ENCODE measurements around the gene USH1C. TPM values are rescaled to one million over a fixed set of nuclear protein-coding genes. Genes with fewer than 3 reads are reported as not detected.

USH1C gene
- not detected for polyA plus RNA-seq (2013, experiment 1 of 2; ENCODE audit: insufficient read length)
- 0.52 TPM for polyA plus RNA-seq (2013, experiment 2 of 2; ENCODE audit: insufficient read length)

DNA sequence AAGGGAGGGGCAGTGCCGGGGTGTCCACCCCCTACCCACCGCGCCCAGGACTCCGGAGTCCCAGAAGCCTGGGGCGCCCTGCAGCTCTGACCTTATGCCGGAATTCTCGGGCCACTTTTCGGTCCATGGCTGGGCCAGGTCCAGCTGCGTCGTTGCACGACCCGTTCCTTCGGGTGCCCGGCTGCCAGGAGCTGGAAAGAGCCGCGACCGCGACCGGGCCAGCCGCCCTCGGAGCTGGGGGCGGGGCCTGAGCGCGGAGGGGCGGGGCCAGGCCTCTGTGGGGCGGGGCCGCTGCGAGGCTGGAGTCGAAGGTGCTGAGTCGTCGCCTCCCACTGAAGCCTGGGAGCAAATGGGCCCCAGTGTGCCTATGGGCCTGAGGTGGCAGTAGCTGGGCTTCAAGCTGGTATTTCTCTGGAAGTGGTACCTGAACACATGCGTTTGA, at the start of gene USH1C:
Gene USH1C (minus strand): TSS at position 236 of the 442 bp plus-strand sequence. CDS start 109 bp downstream, at position 127.
- DNase-seq = no peak

DNA sequence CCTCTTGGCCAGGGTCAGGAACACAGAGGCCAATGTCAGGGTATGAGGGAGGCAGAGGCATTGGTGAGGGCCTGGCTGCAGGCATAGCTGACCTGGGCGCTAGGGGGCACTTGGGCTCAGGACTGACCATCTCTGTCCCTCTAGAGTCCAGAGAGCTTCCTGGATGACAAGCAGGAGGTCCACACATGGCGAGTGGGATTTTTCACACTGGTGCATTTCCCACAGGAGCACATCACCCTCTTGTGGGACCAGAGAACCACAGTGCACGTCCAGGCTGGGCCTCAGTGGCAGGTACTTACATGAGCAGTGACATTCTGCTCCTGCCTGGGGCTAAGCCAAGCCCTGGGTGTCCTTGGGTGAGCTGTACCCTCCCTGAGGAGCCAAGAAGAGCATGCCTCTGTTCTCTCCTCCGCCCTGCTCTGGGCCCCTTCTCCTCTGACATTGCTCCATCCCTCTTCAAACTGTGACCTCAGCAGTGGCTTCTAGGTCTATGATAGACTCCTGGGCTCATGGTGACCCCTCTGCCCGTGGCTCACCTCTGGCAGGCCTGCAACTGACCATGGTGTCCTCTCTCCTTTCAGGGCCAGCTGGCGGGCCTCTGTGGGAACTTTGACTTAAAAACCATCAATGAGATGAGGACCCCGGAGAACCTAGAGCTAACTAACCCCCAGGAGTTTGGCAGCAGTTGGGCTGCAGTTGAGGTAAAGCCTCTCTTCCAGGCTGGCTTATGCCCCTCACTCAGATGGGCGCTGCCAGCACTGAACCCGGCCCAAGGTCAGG, 49.4 kb upstream of the USH1C start:
- DNase-seq = no peak

DNA sequence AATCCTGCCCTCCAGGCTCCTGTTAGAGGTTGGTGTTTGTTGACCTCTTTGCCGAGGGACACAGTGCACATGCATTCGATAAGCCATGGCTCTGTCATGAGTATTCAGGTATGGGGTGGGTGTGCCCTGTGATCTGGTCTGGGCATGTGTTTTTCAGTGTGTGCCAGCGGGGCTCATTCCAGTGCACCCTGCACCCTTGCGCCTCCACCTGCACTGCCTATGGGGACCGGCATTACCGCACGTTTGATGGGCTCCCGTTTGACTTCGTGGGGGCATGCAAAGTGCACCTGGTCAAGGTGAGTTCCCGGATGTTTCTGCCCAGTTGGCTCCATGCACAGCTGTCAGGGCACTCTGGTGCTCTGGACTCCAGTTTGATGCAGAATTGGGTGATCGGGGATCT, 47.1 kb upstream of the USH1C start:
- DNase-seq = no peak

DNA sequence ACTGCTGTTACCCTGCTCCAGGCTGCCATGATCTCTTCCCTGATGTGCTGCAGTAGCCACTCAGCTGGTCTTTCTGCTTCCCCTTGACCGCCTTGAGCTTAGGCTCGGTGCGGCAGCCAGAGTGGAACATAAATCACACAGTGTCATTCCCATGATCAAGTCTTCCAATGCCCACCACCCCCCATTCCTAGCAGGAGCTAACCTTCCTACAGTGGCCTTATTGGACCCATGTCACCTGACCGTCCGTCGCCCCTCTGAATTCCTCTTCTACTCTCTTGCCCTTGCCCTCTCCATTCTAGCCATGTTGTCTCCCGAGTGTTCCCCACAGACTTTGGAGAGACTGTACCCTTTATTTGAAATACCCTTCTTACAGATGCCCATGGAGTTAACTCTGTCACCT, 46.2 kb upstream of the USH1C start:
- no peak for DNase-seq

DNA sequence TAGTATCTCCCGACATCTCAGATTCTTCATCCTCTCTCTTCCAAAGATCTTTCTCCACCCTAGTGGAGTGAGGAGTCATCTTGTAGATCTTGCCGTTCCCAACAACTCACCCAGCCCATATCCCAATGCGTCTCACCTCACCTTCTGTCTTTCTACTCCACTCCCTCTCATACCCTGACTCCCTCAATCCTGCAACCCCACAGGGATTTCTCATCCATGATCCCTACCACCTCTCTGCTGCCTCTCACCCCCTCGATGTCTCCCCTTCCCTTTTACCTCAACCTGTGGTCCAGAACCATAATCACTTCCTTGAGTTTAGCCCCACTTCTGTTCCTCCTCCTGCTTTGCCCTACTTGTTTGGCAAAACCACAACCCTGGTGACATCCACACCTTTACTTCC, 44.5 kb upstream of the USH1C start:
- DNase-seq = no peak

DNA sequence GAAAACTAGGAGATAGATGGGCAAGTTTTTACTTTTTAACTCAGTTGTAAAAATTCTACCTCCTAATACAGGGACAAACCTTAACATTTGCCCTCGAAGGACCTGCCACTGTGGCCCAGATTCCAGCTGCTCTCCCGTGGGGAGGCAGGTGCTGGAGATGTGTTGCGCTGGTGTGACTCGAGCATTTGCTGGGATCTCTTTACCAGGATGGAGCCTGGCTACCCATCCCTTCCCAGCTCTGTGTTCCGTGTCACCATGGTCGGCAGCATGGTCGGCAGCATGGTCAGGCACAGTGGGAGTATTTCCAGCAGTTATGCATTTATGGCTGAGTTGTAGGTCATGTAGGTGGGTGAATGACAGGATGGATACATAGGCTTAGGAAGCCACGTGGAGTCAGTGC, 44.0 kb upstream of the USH1C start:
- no peak for DNase-seq

DNA sequence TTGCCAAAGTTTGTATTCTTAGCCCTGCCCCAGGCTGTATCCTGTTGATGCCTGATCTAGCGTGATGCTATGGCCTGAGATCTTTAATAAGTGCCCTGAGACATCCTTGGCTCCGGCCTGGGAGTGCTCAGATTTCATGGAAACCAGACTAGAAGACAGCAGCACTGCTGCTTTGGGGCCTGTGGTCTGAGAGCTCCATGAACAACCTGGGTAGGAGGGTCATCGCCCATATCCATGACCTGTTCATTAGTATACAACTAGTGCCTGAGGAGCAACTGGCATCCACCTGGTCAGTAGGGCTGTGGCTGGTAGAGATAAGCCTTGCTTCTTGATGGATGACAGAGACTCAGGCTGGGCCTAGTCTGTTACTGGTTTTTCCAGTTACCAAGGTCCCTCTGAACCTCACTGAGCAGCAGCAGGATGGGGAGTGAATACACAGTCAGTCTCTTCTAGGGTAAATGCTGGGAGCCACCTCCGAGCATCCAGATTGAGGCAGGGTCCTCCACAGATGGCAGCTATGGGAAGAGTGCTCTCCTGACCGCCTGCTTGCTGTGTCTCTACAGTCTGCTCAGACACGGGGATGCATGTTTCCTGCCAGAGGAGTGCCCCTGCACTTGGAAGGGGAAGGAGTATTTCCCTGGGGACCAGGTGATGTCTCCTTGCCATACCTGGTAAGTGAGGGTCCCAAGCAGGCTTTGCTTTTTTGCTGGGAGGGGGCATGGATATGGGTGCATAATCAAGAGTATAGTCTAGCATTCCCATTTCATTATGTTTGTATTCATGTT, 41.9 kb upstream of the USH1C start:
- no peak for DNase-seq

DNA sequence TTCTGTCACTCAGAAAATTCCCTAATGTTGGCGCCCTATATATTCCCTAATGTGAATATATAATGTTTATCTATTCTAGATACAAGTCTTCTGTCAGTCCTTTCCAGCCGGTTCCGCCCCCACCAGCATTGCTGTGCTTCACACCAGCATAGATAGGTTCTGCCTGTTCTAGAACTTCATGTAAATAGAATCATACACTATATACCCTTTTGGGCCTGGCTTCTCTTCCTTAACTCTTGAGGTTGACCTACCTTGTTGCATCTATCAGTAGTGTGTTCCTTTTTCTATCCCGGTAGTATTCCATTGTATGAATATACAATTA, 37.5 kb upstream of the USH1C start:
- no peak for DNase-seq

DNA sequence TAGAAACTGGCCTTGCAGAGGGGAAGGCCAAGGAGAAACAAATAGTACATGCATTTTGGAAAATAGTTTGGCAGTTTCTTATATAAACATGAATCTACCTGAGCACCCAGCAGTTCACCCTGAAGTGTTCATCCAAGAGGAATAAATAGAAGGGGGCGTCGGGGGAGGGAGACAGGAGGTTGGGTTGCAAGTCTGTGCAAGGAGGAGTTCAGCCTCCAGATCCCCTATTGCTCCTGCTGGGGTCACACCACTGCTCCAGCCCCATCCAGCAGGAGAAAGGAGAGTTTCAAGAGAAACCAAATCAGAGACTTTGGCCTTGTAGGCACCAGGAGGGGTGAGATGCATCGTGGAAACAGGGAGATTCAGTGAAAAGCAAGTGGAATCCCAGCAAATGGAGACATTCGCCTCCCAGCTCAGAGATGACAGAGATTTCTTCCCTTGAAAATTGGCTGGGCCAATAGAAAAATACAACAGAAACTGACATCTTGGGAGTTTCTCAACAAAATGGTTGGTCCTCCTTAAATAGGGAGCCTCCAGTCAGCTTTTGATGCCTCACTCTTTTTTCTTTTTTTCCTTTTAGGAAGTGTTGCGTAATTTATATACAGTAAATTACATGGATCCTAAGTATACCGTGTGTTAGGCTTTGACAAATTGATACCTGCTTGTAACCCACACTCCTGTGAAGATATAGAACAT, 37.0 kb upstream of the USH1C start:
- no peak for DNase-seq

DNA sequence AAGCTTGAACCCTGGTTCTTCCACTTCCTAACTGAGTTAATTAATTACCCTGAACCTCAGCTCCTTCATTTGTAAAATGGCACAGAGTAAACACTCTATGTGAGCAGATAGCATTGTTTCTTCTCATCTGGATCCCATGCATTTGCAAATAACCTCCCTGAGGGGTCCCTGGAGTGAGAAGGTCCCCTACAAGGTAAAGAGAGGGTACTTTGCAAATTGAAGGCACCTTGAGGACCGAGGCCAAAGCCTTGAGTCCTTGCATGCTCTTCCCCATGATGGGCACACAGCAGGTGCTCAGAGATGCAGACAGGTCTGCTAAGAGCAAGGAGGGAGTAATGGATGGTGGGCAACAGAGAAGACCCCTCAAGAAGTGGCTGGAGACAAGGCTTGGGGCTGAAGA, 36.1 kb upstream of the USH1C start:
- DNase-seq = no peak

DNA sequence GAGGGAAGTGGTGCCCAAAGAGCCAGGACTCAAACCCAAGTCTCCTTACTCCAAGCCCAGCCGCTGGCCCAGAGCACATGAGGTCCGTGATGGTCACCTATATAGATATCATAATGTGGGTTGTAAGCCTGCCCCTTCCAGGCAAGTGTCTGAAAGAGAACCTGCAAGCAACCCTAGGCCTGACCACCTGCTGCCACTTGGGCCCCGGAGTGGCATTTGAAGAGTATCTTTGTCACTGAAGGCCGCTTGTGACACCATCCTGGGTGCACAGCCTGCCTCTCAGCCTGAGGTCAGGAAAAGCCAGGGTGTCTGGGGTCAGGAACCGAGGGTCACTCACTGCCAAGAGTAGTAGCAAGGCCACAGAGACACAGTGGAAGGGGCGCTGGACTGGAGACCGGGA, 35.2 kb upstream of the USH1C start:
- no peak for DNase-seq

DNA sequence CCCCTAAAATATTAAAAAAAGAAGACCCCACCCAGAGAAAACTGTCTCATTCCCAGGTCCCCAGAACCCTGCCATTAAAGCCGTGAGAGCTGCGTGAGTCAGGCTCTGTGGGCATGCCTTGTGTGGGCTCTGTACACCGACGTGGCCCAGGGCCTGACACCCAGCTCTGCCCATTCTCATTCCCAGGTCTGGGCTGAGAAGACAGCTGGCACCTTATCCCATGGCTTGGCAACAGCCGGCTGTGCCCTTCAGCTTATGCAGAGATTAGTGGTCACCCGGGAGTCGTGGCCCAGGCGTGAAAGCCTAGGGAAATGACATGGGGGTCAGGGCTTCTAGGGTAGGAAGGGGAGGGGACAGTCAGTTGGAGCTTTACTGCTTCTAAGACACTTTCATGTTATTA, 34.7 kb upstream of the USH1C start:
- no peak for DNase-seq

DNA sequence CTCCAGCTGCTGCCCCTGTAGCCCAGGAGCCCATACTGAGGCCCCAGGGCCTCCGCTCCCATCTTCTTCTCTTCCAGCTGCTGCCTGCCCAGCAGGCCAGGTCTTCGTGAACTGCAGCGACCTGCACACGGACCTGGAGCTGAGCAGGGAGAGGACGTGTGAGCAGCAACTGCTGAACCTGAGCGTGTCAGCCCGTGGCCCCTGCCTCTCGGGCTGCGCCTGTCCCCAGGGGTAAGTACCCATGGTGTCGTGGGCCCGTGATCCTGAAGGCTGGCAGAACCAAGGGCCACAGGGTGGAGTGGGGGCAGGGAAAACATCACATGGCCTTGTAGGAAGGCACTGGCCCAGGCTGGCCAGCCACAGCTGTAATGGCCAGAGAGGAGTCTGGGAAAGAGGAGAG, 34.1 kb upstream of the USH1C start:
- DNase-seq = no peak

DNA sequence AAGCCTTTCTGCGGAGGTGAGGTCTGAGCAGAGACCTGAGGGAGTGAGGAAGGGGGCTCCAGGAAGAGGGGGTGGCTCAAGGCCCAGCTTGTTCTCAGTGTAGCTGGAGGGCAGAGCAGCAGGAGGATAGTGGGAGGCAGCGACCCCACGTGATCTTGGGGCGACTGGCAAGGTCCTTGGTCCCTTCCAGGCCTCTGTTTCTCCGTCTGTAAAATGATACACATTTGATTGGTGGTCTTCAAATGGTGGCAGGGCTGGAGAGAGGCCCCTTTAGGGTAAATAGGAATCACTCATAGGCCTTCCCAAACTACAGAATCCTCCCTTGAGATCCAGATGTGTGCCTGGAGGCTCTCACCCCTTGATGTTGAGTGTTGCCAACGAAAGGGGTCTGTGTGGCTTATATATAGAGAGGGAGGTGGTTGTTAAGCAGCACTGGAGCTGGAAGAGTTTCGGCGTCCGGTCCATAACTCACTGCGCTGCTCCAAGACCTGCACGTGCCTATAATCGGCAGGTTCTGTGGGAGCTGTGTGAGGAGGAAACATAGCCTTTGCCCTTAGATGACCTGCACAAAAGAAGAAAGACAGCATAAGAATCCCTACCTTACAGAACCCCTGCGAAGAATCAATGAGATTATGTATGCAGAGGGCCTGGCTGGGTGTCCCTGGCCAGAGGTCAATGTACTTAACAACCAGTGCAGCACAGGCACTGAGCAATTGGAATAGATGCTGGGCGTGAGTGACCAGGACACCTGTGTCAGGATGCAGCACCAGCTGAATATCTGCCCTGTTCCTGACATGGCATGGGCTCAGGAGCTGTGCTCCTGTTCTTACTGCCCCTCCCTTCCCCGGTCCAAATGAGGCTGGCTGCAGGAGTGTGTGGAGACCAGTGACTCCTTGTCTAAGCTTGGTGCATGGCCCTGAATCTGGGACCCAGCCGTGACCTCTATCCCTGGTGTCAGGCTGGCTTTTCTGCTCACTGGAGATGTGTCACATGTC, 31.5 kb upstream of the USH1C start:
- no peak for DNase-seq

DNA sequence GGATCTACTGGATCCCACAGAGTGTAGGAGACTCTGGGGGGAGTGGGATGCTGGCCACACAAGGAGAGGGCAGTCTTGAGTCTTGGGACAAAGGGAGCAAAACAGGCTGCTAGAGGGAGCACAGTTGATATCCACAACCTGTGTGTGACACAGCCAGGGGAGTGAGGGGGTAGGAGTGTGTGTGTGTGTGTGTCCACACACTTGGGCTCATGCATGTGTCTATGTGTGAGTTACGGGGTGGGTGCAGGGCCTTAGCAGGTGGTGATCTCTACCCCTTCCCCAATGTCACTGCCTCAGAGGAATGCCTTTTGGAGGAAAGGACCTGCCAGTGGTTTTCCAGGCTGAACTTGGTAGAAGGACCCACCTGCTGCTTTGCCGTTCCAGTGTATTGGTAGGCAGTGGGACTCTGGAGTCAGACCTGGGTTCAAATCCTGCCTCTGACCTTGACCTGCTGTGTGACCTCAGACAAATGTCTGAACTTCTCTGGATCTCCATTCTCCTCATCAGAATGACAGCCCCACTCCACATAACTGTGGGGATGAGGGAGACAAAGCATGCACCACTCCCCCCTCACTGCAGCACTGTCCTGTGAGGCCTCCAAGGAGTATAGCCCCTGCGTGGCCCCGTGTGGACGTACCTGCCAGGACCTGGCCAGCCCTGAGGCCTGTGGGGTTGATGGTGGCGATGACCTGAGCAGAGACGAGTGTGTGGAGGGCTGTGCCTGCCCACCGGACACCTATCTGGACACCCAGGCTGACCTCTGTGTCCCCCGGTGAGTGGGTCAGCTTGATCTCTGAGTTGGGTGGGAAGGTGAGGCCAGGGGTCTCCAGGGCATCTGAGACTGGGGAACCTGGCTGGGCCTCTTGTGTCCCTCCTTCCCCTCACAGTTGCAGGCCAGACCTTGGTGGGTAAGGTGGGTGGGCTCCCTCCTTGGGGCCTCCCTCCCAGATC, 30.2 kb upstream of the USH1C start:
- DNase-seq = no peak

DNA sequence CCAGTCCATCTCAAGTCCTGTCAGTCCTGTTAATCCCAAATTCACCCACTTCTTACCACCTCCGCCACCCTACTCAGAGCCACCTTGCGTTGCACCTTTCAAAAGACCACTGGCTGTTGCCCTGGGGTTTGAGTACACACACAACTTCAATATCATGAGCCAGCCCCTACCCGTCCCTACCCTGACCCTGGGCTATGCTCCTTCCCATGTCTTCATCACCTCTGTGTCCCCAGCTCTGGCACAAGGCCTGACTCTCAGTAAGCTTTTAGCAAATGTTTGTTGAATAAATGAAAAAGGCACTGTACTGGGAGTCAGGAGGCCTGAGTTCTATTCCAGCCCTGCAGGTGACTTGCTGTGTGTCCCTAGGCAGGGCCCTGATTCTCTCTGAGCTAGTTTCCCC, 29.3 kb upstream of the USH1C start:
- DNase-seq = no peak

DNA sequence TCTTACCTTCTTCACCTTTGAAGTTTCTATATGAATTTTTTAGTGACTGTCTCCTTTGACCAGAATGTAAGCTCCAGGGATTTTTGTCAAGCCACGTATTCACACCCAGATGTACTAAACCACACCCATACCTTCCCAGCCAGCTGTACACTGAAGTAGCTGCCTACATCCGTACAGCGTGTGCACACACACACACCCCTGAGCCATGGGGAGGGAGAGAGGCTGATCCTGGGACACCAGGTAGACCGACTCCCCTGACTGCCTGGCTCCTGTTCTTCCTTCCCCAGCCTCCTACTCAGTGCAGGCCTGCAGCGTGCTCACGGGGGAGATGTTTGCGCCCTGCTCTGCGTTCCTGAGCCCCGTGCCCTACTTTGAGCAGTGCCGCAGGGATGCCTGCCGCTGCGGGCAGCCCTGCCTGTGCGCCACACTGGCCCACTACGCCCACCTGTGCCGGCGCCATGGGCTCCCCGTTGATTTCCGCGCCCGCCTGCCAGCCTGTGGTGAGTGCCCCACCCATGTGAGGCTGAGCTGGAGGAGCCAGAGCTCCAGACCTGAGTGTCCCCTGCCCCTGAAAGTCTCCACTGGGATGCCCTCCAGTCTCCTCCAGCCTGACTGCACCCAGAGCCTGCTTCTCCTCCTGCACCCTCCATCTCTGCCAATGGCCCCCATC, 28.7 kb upstream of the USH1C start:
- no peak for DNase-seq

DNA sequence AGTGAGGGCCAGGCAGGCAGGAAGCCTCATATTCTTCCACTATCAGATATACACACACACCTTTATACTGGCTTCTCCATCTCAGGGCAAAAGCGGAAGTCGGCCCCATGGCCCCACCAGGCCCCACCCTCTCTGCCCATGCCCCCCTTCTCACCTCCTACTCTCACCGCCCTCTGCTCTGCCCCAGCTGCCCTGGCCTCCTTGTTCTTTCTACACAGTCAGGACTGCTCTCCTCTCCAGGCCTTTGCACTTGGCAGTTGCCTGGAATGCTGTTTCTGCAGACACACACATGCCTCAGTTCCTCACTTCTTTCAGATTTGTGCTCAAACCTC, 28.1 kb upstream of the USH1C start:
- no peak for DNase-seq

DNA sequence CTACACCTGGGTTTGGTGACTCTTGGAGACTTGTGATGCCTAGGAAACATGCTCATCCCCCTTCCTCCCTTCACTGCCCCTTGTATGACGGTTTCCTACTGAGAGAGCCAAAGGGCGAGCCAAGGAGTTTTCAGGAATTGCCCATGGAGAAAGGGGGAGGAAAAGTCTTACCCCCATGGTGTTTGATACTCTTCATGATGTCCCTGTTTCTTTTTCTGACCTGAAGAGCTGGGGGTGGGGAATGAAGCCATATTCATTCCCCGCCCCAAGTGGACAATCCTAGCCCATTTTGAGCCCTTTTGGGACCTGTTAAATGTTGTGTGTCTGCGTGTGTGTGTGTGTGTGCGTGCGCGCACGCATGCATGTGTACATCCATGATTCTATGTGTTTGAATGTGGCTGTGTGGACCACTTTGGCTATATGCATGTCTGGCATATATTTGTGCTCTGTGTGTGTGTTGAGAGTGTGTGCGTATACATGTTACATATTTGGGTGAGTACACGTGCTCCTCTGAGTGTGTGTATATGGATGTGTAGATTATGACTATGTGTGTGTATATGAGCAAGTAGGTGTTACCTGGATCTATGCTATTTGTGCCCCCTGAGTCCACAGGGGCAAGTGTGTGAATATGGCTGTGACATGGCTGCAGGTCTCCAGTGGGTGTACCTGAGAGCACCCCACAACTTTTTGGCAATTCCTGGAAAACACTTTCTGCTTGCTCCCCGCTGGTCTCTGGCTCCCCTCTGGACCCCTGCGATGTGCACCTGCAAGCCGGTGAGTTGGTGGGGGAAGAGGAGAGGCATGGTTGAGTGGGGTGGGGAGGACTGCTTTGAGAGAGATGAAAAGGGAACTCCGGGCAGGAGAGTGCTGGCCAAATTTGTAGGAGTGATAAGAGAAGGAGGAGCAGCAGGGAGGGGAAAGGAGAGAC, 27.5 kb upstream of the USH1C start:
- DNase-seq = no peak
